ENCODE data around the gene SLC22A3. TPM values are rescaled to one million over a fixed set of nuclear protein-coding genes. Genes with fewer than 3 reads are reported as not detected.

The SLC22A3 gene
- total and polyA plus RNA-seq, 2 donors from 2014 or later, result 6.4 to 7.4 TPM

DNA sequence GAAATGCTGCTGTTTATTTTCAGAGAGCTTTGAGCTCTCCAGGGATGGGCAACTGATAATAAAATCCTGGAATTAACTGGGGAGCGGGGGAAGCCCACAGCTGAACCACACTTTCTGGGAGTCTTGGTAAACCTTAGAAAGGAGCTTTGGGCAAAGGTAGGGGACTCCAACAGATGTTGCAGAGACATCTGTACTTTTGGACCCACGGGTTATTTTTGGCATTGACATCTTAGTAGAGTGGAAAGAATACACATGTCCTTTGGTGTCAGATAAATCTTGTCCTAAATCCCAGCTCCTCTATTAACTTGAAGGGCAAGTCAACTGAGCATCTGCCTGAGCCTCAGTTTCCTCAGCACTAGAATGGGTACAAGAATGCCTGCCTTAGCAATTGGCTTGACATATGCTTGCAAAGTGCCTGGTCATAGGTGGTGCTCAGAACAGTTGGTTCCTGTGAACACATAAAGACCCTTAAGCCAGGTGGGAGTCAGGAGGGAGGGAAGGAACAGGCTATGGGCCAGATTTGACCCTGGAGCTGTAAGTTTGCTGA lies 5.8 kb downstream of the SLC22A3 start:
- DNase-seq (no peak), FAIRE-seq (no peak)
- no peaks in the 10 kb centered on the region for H3K9me3 ChIP-seq (ENCODE audit: control insufficient read depth in 2 of 3, insufficient read depth in 1 of 3, low read length in 3 of 3)
- no peak overlapping the region for H3K4me3 ChIP-seq (ENCODE audit: low read length in 3 of 3)
- H3K27ac ChIP-seq (ENCODE audit: low read depth in 2 of 2, low read length in 2 of 2), result no peak overlapping the region
- no peak overlapping the region for H3K9ac ChIP-seq (ENCODE audit: low read length in 3 of 3)
- no peaks in the 10 kb centered on the region for H3K4me1 ChIP-seq (ENCODE audit: control insufficient read depth in 2 of 3, insufficient read depth in 2 of 3, low read depth in 1 of 3, low read length in 3 of 3)
- intact Hi-C loops (cut with DNase I), result no loop called here
- no peaks in the 10 kb centered on the region for H3K36me3 ChIP-seq (ENCODE audit: control insufficient read depth in 2 of 3, insufficient read depth in 3 of 3, low read length in 3 of 3)
- H3K27me3 ChIP-seq (ENCODE audit: control insufficient read depth, insufficient read depth, low read length), result peaks cover 15% of the 10 kb centered on the region
- TF ChIP-seq, protein P1, sequence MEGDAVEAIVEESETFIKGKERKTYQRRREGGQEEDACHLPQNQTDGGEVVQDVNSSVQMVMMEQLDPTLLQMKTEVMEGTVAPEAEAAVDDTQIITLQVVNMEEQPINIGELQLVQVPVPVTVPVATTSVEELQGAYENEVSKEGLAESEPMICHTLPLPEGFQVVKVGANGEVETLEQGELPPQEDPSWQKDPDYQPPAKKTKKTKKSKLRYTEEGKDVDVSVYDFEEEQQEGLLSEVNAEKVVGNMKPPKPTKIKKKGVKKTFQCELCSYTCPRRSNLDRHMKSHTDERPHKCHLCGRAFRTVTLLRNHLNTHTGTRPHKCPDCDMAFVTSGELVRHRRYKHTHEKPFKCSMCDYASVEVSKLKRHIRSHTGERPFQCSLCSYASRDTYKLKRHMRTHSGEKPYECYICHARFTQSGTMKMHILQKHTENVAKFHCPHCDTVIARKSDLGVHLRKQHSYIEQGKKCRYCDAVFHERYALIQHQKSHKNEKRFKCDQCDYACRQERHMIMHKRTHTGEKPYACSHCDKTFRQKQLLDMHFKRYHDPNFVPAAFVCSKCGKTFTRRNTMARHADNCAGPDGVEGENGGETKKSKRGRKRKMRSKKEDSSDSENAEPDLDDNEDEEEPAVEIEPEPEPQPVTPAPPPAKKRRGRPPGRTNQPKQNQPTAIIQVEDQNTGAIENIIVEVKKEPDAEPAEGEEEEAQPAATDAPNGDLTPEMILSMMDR (IDR thresholded peaks at IDR 0.05; ENCODE audit: borderline replicate concordance, extremely low read depth, insufficient read depth), result no peak

DNA sequence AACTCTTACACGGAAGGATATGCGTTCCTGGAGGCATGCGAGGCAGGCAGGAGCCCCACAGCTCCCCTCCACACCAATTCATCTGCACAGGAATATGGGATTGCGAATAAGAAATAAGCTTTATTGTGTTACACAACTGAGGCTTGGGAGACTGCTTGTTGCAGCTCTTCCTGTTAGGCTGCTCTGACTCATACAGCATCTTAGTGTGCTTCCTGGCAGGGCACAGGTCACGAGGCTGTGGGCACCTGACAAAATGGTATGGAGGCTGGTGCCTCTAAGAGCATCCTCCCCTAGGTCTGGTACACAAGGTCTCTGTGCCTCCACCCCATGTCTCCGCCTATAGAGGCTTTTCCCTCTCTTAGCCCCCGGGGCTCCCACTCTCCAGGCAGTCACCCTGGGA lies 6.8 kb downstream of the SLC22A3 start:
- FAIRE-seq (no peak), DNase-seq (no peak)
- TF ChIP-seq, protein P1 (IDR thresholded peaks at IDR 0.05; ENCODE audit: borderline replicate concordance, extremely low read depth, insufficient read depth), result no peak
- intact Hi-C loops (cut with DNase I), result no loop called here
- H3K4me1 ChIP-seq (ENCODE audit: control insufficient read depth in 2 of 3, insufficient read depth in 2 of 3, low read depth in 1 of 3, low read length in 3 of 3), result no peaks in the 10 kb centered on the region
- no peaks in the 10 kb centered on the region for H3K36me3 ChIP-seq (ENCODE audit: control insufficient read depth in 2 of 3, insufficient read depth in 3 of 3, low read length in 3 of 3)
- no peak overlapping the region for H3K4me3 ChIP-seq (ENCODE audit: low read length in 3 of 3)
- no peak overlapping the region for H3K27ac ChIP-seq (ENCODE audit: low read depth in 2 of 2, low read length in 2 of 2)
- peaks cover 6% of the 10 kb centered on the region for H3K27me3 ChIP-seq (ENCODE audit: control insufficient read depth, insufficient read depth, low read length)
- H3K9ac ChIP-seq (ENCODE audit: low read length in 3 of 3), result no peak overlapping the region
- H3K9me3 ChIP-seq (ENCODE audit: control insufficient read depth in 2 of 3, insufficient read depth in 1 of 3, low read length in 3 of 3), result no peaks in the 10 kb centered on the region

DNA sequence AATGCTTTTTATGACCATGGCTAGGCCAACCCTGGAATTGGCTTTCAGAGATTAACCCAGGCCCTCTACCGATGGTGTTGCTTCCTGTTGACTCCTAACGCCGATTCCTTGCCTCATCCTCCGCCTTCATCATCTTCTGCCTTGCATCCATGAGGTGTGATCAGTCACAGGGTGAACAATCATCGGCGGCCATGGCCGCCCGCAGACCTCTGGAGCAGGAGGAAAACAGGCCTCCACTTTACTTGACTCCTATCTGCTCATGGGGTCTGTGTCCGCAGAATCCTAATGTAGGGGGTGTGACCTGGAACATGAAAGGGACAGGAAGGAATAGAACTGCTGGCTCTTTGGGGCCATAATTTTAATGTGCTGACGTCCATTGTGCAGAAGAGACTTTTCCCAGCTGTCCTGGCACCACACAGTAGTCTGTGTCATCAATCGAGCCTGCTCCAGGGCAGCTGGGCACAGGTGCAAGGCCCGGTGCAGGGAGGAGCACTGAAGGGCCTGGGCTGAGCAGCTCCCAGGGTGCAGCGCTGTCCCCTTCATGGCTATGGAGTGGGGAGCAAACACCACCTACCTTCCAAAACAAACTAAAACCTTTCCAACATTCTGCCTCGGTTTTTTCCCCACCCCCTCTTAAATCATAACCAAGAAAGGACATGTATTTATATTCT lies 8.0 kb downstream of the SLC22A3 start:
- no peaks in the 10 kb centered on the region for H3K9me3 ChIP-seq (ENCODE audit: control insufficient read depth in 2 of 3, insufficient read depth in 1 of 3, low read length in 3 of 3)
- no peak overlapping the region for H3K9ac ChIP-seq (ENCODE audit: low read length in 3 of 3)
- H3K27me3 ChIP-seq (ENCODE audit: control insufficient read depth, insufficient read depth, low read length), result no peaks in the 10 kb centered on the region
- TF ChIP-seq, protein P1 (IDR thresholded peaks at IDR 0.05; ENCODE audit: borderline replicate concordance, extremely low read depth, insufficient read depth), result no peak
- FAIRE-seq, result no peak
- no peak overlapping the region for H3K27ac ChIP-seq (ENCODE audit: low read depth in 2 of 2, low read length in 2 of 2)
- H3K4me3 ChIP-seq (ENCODE audit: low read length in 3 of 3), result no peak overlapping the region
- no peak for DNase-seq
- H3K4me1 ChIP-seq (ENCODE audit: control insufficient read depth in 2 of 3, insufficient read depth in 2 of 3, low read depth in 1 of 3, low read length in 3 of 3), result no peaks in the 10 kb centered on the region
- no peaks in the 10 kb centered on the region for H3K36me3 ChIP-seq (ENCODE audit: control insufficient read depth in 2 of 3, insufficient read depth in 3 of 3, low read length in 3 of 3)
- intact Hi-C loops (cut with DNase I), result no loop called here
